HepG2 (cell line): ENCODE results near the gene AQP6. TPM values are rescaled to one million over a fixed set of nuclear protein-coding genes. Genes with fewer than 3 reads are reported as not detected.

Experiments
- FOSL2 ChIP-seq: sonication (generic); formaldehyde crosslinking; IDR thresholded peaks from 2 replicates; pipeline ENCODE4 v1.4.0; 2020; ENCODE audit warnings: missing genetic modification reagents
- JUND ChIP-seq: sonication (generic); formaldehyde crosslinking; IDR thresholded peaks from 2 replicates; pipeline ENCODE4 v1.8.0; 2022; ENCODE audit warnings: mild to moderate bottlenecking, missing genetic modification reagents
- MAZ ChIP-seq, 2 experiments: sonication (generic) in 1 of 2; formaldehyde crosslinking in 1 of 2; IDR thresholded peaks; 2 replicates each; pipeline versions ENCODE4 v1.5.0 to v1.6.1; 2012 to 2020; ENCODE audit warnings: low read depth in 2 of 2, mild to moderate bottlenecking in 2 of 2, borderline replicate concordance in 1 of 2, improper control_type of control experiment in 1 of 2, low read length in 1 of 2, missing genetic modification reagents in 1 of 2, moderate library complexity in 1 of 2
- NR1H2 ChIP-seq: sonication (generic); formaldehyde crosslinking; IDR thresholded peaks from 2 replicates; pipeline ENCODE4 v1.8.1; 2022; ENCODE audit warnings: low read depth, missing genetic modification reagents, borderline replicate concordance
- POLR2AphosphoS2 ChIP-seq: IDR thresholded peaks from 2 replicates; pipeline ENCODE4 v1.6.1; 2011; ENCODE audit warnings: low read depth, low read length, improper control_type of control experiment
- WIZ ChIP-seq: sonication (generic); formaldehyde crosslinking; IDR thresholded peaks from 2 replicates; pipeline ENCODE4 v1.5.1; 2020; ENCODE audit warnings: mild to moderate bottlenecking, missing genetic modification reagents
- ZBTB1 ChIP-seq: sonication (generic); formaldehyde crosslinking; IDR thresholded peaks from 2 replicates; pipeline ENCODE4 v1.4.0; 2020; ENCODE audit warnings: missing genetic modification reagents, borderline replicate concordance
- polyA plus RNA-seq, 8 experiments: library from polyadenylated mRNA; depleted of rRNA in 3 of 8; stranded (reverse) in 7 of 8; unstranded in 1 of 8; fragments of >200 nt; fragmentation: Illumina TruSeq in 4 of 8; extraction: Trizol in 4 of 8; gene quantifications; 2 replicates each; pipeline versions ENCODE4 v1.2.1 to v1.2.3, GENCODE V29; 2011 to 2016; ENCODE audit warnings: low read depth in 4 of 8, missing spikeins in 1 of 8, mixed read lengths in 1 of 8; ENCODE audit not compliant: insufficient read depth in 1 of 8
- total RNA-seq, 5 experiments: library from RNA; depleted of rRNA; stranded (reverse); fragments of >200 nt; fragmentation: Illumina TruSeq; extraction: Trizol; gene quantifications; 2 replicates each; pipeline ENCODE4 v1.2.3, GENCODE V29; 2016; ENCODE audit warnings: low read depth in 1 of 5
- TF ChIP-seq, protein P1 (sequence below): sonication (generic); formaldehyde crosslinking; IDR thresholded peaks from 2 replicates; pipeline ENCODE4 v1.4.0; 2020; ENCODE audit warnings: missing genetic modification reagents, borderline replicate concordance
- TF ChIP-seq, protein P2 (sequence below): sonication (generic); formaldehyde crosslinking; IDR thresholded peaks from 2 replicates; pipeline ENCODE4 v1.4.0; 2020; ENCODE audit warnings: missing genetic modification reagents, mild to moderate bottlenecking, borderline replicate concordance
- TF ChIP-seq, protein P3 (sequence below): sonication (generic); formaldehyde crosslinking; IDR thresholded peaks from 2 replicates; pipeline ENCODE4 v1.8.1; 2023; ENCODE audit warnings: missing genetic modification reagents, mild to moderate bottlenecking, borderline replicate concordance
- TF ChIP-seq, protein P4 (sequence below): sonication (generic); formaldehyde crosslinking; IDR thresholded peaks from 2 replicates; pipeline ENCODE4 v1.4.0; 2020; ENCODE audit warnings: missing genetic modification reagents
- TF ChIP-seq, protein P5 (sequence below), 2 experiments: sonication (generic) in 1 of 2; formaldehyde crosslinking in 1 of 2; IDR thresholded peaks; 2 replicates each; pipeline versions ENCODE4 v1.4.0 to v1.6.1; 2016 to 2020; ENCODE audit warnings: borderline replicate concordance in 1 of 2, low read depth in 1 of 2, mild to moderate bottlenecking in 1 of 2, missing genetic modification reagents in 1 of 2

The AQP6 gene
- total and polyA plus RNA-seq, 2 of the 13 experiments (the other 11 are each of a cell fraction or from before 2014, with no cell fraction given), result 0.32 to 1.3 TPM

DNA sequence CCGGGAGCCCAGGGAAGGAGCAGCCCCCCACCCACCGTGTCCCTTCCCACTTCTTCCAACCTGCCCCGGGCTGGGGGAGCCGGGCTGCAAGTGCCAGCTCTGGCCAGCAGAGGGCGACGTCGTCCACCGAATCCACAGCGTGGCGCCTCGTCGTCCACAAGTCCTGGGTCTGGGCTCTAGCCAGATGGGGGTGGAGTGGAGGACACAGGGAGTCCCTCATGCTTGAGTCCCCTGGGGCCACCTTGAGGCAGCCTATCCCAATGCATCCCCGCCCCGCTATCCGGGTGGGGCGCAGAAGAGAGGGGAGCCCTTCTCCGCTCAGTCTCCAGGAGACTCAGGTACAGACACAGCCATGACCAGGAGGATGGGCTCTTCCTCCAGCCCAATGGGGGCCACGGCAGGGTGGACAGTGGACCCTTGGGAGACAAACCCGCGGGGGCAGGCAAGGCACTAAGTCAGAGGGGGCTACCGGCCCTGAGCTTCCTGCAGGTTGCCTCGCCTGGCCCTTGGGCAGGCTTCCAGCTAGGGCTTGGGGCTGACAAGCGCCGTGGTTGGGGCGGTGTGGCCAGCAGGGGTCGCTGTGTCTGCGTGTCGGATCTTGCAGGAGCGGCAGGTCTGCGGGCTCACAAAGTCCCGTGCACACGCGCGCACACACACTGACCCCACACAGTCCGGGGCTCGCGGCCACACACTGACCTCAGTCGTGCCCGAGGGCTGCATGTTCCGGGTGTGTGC lies 5.5 kb upstream of the AQP6 start (continued):
- TF ChIP-seq, protein P1, sequence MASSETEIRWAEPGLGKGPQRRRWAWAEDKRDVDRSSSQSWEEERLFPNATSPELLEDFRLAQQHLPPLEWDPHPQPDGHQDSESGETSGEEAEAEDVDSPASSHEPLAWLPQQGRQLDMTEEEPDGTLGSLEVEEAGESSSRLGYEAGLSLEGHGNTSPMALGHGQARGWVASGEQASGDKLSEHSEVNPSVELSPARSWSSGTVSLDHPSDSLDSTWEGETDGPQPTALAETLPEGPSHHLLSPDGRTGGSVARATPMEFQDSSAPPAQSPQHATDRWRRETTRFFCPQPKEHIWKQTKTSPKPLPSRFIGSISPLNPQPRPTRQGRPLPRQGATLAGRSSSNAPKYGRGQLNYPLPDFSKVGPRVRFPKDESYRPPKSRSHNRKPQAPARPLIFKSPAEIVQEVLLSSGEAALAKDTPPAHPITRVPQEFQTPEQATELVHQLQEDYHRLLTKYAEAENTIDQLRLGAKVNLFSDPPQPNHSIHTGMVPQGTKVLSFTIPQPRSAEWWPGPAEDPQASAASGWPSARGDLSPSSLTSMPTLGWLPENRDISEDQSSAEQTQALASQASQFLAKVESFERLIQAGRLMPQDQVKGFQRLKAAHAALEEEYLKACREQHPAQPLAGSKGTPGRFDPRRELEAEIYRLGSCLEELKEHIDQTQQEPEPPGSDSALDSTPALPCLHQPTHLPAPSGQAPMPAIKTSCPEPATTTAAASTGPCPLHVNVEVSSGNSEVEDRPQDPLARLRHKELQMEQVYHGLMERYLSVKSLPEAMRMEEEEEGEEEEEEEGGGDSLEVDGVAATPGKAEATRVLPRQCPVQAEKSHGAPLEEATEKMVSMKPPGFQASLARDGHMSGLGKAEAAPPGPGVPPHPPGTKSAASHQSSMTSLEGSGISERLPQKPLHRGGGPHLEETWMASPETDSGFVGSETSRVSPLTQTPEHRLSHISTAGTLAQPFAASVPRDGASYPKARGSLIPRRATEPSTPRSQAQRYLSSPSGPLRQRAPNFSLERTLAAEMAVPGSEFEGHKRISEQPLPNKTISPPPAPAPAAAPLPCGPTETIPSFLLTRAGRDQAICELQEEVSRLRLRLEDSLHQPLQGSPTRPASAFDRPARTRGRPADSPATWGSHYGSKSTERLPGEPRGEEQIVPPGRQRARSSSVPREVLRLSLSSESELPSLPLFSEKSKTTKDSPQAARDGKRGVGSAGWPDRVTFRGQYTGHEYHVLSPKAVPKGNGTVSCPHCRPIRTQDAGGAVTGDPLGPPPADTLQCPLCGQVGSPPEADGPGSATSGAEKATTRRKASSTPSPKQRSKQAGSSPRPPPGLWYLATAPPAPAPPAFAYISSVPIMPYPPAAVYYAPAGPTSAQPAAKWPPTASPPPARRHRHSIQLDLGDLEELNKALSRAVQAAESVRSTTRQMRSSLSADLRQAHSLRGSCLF (CRISPR knock-in tag), result no peak
- TF ChIP-seq NR1H2 (CRISPR knock-in tag) (no peak), POLR2AphosphoS2 (no peak), ZBTB1 (CRISPR knock-in tag) (no peak), WIZ (CRISPR knock-in tag) (0 out of 2 replicates have a peak, but pooled peaks have one; percentile 77), FOSL2 (CRISPR knock-in tag) (0 out of 2 replicates have a peak, but pooled peaks have one; percentile 19), JUND (CRISPR knock-in tag) (no peak), MAZ (IDR thresholded peaks at IDR 0.05; ENCODE audit: borderline replicate concordance, low read depth, low read length) (no peak), MAZ (CRISPR knock-in tag; IDR thresholded peaks at IDR 0.05; ENCODE audit: low read depth) (peak; percentile 61)
- TF ChIP-seq, protein P2, sequence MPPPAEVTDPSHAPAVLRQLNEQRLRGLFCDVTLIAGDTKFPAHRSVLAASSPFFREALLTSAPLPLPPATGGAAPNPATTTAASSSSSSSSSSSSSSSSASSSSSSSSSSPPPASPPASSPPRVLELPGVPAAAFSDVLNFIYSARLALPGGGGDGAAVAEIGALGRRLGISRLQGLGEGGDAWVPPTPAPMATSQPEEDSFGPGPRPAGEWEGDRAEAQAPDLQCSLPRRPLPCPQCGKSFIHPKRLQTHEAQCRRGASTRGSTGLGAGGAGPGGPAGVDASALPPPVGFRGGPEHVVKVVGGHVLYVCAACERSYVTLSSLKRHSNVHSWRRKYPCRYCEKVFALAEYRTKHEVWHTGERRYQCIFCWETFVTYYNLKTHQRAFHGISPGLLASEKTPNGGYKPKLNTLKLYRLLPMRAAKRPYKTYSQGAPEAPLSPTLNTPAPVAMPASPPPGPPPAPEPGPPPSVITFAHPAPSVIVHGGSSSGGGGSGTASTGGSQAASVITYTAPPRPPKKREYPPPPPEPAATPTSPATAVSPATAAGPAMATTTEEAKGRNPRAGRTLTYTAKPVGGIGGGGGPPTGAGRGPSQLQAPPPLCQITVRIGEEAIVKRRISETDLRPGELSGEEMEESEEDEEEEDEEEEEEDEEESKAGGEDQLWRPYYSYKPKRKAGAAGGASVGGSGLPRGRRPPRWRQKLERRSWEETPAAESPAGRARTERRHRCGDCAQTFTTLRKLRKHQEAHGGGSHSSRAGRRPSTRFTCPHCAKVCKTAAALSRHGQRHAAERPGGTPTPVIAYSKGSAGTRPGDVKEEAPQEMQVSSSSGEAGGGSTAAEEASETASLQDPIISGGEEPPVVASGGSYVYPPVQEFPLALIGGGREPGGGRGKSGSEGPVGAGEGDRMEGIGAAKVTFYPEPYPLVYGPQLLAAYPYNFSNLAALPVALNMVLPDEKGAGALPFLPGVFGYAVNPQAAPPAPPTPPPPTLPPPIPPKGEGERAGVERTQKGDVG (CRISPR knock-in tag), result peak; percentile 80
- TF ChIP-seq, protein P3, sequence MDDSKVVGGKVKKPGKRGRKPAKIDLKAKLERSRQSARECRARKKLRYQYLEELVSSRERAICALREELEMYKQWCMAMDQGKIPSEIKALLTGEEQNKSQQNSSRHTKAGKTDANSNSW (CRISPR knock-in tag), result 0 out of 2 replicates have a peak, but pooled peaks have one; percentile 24
- TF ChIP-seq, protein P4, sequence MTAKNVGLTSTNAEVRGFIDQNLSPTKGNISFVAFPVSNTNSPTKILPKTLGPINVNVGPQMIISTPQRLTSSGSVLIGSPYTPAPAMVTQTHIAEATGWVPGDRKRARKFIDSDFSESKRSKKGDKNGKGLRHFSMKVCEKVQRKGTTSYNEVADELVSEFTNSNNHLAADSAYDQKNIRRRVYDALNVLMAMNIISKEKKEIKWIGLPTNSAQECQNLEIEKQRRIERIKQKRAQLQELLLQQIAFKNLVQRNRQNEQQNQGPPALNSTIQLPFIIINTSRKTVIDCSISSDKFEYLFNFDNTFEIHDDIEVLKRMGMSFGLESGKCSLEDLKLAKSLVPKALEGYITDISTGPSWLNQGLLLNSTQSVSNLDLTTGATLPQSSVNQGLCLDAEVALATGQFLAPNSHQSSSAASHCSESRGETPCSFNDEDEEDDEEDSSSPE, result no peak
- TF ChIP-seq, protein P5, sequence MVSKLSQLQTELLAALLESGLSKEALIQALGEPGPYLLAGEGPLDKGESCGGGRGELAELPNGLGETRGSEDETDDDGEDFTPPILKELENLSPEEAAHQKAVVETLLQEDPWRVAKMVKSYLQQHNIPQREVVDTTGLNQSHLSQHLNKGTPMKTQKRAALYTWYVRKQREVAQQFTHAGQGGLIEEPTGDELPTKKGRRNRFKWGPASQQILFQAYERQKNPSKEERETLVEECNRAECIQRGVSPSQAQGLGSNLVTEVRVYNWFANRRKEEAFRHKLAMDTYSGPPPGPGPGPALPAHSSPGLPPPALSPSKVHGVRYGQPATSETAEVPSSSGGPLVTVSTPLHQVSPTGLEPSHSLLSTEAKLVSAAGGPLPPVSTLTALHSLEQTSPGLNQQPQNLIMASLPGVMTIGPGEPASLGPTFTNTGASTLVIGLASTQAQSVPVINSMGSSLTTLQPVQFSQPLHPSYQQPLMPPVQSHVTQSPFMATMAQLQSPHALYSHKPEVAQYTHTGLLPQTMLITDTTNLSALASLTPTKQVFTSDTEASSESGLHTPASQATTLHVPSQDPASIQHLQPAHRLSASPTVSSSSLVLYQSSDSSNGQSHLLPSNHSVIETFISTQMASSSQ (IDR thresholded peaks at IDR 0.05; ENCODE audit: low read depth), result no peak
- TF ChIP-seq, protein P5 (CRISPR knock-in tag; IDR thresholded peaks at IDR 0.05; ENCODE audit: borderline replicate concordance), result 0 out of 2 replicates have a peak, but pooled peaks have one; percentile 28
